ENCODE measurements around the gene SCGB3A2.
A peak's percentile ranks its signal among the peaks of the same experiment; 100 is the strongest.
"Not testable (repeated sequence)": the region's sequence is repeated elsewhere in the genome, so short reads cannot be mapped to it uniquely, and the experiment has no call there.

The SCGB3A2 gene

DNA sequence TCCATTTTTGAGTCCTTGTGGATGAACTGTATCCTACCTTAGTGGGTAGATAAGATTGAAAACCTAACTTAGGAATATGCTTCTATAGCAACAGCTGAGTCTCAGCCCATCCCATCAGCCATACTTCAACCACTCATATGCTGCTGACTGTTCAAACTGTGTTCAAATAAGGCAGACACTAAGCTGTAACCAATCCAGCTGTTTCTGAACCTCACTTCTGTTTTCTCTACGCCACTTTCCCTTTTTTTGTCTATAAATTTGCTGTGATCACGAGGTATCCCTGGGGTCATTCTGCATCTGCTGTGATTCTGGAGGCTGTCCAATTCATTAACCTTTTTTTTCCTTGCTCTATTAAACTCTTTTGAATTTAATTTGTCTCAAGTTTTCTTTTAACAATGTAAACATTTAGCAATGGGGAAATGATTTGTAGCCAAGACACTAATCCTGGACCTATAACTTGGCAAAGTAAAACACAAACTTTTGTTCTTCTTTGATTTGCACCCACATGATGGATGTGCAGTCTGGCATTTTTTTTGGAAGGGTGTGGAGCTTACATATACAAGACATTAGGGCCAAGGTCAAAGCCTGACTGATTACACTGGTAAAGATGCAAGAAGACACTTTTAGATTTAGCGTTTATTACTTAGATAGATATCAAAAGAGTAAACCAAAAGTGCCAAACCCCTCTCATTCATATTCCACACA, 14.9 kb upstream of the SCGB3A2 start:
- DNase-seq (ENCODE audit: low read depth, low spot score) = no peak

DNA sequence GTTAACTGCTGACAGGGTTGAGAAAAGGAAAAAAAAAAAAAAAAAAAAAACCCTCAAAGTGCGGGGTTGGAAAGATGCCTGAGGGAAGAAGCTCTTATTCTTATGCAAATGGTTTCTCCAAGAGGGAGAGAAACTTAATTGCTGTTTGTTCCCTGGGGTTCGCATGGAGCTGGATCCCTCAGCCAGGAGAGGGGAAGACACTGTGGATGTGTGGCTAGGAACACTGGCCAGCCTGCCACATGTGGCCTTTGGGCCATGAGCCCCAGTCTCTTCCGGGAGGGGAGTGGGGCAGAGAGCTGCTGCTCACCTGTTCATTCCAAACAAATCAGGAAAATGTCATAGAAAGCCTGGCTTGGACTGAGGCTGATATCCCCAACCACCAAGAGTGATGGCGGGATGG, 9.4 kb upstream of the SCGB3A2 start:
- DNase-seq (ENCODE audit: low read depth, low spot score) = peak; percentile 70

DNA sequence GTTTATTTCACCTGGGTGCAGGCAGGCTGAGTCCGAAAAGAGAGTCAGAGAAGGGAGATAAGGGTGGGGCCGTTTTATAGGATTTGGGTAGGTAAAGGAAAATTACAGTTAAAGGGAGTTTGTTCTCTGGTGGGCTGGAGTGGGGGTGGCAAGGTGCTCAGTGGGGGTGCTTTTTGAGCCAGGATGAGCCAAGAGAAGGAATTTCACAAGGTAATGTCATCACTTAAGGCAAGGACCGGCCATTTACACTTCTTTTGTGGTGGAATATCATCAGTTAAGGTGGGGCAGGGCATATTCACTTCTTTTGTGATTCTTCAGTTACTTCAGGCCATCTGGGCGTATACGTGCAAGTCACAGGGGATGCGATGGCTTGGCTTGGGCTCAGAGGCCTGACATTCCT, 8.6 kb upstream of the SCGB3A2 start:
- not testable (repeated sequence) for DNase-seq (ENCODE audit: low read depth, low spot score)

DNA sequence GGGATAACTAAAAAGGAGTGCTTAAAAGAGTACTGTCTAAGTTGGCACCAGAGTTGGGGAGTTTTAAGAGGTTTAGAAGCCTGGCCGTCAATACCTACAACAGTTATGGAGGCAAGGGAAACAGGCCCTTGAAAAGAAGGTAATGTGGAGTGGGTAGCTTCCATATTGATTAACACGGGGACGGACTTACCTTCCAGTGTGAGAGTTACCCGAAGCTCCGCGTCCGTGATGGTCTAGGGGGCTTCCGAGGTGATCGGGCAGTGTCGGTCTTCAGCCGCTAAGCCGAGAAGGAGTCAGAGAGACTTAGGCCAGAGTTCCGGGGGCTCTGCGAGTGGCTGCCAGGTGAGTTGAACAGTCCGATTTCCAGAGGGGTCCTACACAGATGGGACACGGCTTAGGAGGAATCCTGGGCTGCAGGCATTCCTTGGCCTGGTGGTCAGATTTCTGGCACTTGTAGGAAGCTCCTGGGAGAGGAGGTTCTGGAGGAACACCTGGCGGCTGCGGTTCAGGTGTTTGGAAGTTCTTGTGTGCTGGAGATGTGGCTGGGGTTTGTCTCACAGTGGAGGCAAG, 6.4 kb upstream of the SCGB3A2 start:
- DNase-seq (ENCODE audit: low read depth, low spot score) = not testable (repeated sequence)

DNA sequence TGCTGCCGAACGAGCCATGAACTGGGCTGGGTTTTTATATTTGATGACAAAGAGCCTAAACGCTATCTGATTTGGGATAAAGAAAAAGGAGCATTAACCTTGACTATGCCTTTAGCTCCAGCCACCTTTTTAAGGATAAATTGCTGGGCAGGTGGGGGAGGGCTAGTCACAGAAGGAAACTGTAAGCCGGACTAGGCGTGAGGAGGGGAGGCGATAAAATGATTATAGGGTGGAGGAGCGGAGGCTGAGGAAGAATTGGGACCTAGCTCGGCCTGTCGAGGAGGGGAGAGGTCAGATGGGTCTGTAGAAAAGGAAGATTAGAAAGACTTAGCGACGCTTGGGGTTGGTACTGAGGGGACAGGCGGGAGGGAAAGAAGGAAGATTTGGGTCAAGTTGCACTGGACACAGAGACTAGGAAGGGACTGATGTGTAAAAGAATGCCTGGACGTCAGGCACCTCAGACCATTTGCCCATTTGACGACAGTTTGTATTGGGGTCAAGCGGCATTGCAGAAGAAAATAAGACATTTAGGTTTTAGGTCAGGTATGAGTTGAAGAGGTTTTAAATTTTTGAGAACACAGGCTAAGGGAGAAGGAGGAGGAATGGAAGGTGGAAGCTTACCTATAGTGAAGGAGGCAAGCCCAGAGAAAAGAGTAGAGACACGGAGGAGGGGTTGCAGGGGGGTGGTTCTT, 5.6 kb upstream of the SCGB3A2 start:
- not testable (repeated sequence) for DNase-seq (ENCODE audit: low read depth, low spot score)

DNA sequence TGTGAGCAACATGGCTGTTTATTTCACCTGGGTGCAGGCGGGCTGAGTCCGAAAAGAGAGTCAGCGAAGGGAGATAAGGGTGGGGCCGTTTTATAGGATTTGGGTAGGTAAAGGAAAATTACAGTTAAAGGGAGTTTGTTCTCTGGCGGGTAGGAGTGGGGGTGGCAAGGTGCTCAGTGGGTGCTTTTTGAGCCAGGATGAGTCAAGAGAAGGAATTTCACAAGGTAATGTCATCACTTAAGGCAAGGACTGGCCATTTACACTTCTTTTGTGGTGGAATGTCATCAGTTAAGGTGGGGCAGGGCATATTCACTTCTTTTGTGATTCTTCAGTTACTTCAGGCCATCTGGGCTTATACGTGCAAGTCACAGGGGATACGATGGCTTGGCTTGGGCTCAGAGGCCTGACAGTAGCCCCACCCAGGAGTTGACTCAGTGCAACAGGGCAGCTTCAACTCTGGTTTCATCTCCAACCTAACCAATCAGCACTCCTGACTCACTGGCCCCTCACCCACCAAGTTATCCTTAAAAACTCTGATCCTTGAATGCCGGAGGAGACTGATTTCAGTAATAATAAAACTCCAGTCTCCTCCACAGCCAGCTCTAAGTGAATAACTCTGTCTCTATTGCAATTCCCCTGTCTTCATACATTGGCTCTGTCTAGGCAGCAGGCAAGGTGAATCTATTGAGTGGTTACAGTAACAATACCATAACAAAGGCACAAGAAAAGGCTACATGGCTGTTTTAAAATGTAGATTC, 4.2 kb upstream of the SCGB3A2 start:
- peak; percentile 88 for DNase-seq (ENCODE audit: low read depth, low spot score)

DNA sequence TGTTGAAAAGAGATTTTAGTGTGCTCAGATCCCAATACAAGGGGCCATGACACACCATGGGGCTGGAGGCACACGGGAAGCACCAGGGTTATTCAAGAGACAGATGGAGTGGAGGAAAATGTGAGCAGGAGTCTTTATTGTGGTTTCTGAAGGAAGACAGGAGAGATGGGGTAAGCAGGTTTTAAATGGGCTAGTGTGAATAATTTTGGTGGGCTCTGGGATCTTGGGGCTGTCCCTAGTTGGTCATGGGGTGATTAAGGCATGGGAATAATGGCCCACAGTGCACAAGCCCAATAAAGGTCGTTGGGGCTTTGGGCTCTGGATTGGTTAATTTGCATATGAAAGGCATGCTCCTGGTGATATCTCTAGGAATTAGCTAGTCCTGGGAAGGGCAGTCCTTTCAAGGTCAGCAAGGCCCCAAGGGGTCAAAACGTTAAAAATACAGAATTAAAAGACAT, 3.6 kb upstream of the SCGB3A2 start:
- peak; percentile 81 for DNase-seq (ENCODE audit: low read depth, low spot score)

DNA sequence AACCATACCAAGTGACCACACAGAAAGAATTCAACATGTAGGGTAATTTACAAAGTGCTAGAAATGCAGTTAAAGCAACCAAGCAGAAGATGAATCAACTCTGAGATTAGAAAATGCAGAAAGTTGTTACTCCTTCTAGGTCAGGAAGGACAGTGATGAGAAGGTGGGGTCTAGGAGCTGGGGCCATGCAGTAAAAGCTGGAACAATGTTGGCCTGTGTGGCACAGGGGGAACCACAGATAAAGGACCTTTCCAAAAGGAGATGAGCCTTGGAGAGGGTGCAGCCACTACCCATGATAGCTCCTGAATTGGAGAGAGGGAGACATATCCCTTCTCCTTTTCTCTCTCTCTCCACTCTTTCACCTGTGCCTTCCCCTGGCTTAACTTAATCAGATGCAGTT, 2.4 kb upstream of the SCGB3A2 start:
- no peak for DNase-seq (ENCODE audit: low read depth, low spot score)

DNA sequence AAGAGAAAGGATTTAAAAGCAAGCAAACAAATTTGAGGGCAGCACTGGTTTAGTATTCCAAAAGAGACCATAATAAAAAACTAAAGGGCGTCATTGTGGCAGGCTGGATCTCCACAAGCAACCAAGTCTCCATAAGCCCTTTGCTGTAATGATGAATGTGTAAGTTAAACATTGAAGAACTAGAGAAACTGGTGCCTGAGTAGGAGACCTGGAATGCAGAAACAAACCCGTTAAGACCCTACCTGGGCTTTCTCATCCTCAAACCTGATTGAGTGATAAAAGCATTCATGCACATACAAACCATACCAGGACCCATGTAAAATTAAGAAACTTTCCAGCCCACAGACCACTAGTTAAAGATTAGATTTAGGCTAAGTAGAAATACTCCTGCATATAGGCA, 1.9 kb upstream of the SCGB3A2 start:
- DNase-seq (ENCODE audit: low read depth, low spot score) = no peak

DNA sequence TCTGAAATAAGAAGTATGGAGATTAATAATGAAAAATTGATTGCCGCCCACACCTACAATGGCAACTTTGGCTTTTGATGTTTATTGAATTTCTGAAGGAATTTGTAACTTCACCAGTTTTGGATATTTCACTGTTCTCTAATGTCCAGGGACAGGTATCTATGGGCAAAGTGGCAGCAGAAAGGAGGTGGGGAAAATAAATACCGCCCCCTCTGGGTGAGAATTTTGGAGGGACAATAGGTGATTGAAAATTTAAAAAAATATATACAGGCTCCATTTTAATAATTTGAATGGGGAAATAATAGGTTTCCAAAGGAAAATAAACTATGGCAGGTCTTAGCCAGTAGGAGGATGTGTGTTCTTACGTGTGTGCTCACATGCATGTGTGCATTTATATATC, 1.3 kb downstream of the SCGB3A2 start:
- no peak for DNase-seq (ENCODE audit: low read depth, low spot score)

DNA sequence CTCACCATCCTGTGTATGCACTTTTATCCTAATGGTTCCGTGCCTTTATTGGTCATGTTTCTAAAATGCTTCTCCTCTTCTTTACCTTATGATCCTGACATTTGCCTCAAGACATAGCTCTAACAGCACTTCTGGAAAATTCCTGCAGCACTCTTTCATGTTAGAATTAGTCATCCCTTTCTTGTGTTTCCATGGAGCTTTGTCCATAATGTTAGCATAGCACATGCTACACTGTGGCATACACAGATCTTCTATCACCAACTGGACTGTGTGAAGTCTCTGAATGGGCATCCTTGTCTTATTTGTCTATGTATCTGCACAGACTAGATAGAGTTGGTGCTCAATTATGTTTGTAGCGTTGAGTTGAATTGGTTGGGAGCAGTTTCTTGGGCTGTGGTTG, 2.0 kb downstream of the SCGB3A2 start:
- no peak for DNase-seq (ENCODE audit: low read depth, low spot score)

DNA sequence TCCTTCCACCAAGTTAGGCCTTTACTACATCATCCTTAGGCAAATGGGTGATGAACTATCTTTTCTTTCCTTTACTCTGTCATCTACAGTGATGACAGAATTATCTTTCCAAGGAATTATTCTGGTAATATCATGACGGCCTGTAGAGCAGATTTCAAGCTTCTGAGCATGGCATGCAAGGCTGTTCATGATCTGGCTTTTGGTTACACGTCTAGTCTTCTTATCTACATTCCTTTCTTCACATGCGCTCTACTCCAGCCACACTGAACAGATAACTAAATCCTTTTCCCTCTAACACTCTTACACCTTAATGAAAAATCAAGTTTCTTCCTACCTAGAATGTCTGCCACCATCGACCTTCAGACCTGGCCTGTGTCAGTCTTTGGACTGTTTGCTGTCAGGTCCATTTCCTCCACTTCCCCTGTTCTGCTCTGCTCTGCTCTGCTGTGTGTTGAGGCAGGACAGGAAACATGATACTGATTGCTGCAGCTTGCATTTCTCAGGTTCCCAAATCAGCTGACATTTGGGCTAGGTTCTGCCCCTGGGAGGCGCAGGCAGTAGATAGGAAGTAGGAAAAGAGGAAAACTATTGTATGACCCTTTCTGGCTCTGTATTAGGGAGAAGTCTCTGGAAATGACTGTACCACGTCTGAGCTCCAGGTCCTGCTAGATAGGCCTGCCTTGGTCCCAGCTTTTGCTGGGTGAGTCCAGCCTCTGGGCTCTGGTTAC, 4.2 kb downstream of the SCGB3A2 start:
- DNase-seq (ENCODE audit: low read depth, low spot score) = no peak

DNA sequence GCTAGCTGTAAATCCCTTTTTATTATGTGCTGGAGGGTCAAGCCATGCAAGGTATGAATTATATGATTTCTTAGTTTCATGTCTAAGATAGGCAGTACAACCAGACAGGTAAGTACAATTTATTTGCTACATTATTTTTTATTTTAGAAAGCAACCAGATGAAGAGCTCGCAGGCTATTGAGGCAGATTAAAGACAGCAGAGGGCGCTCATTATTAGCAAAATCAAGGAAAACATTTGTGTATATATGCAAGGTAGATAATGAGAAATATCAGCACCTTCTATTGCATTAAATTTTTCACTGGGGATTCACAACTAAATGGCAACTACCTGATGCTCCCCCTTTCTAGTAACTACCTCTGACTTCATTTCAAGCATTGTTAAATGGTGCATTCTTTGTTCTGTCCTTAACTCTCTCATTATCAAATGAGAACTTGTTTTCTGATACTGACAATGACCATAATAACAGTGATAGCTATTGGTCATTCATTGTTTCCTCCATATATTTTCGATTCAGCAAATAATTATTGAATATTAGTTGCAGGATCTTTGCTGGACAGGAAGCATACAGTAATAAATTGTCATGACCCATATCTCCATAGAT, 8.6 kb downstream of the SCGB3A2 start:
- DNase-seq (ENCODE audit: low read depth, low spot score) = no peak

DNA sequence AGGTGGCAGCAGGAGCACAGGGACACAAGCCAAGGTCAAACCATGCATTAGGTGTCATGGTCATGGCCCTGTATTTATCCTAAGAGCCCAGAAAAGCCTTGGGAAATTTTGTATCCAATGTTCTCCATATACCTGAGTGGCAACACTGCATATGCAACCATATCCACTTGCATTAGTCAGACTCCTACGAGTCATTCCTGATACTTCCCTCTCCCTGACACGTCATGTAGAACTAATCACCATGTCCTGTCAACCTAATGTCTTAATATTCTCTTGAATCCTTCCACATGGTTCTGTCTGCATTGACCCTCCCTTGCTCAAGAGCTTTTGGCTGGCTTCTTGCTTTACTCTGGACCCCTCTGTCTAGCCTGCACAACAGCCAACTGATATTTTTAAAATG, 9.4 kb downstream of the SCGB3A2 start:
- DNase-seq (ENCODE audit: low read depth, low spot score) = no peak

DNA sequence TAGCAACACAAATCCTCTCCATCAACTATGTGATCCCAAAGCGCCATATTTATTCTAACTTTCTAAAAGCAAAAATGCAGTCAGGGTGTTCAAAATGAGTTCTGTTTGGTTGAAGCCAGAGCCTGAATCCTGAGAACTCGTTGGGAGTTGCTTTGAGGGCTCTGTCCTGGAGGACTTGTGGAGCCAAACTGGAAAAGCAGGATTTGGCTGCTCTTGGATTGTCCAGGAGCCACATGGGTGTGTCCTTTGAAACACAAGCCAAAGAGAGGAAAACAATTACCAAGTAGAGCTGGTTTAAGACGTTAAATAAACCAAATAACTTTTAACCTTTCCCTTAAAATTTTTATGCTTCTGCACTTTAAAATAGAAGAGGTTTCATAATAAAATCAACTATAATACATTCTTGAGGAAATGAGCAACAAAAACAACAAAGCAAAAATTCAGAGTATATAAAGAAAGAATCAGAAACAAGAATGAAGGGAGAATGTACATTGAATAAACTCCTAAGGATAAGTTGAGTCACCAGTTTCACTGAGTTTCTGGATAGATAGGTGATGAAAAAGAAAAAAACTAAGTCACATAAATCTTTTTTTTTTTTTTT, 14.3 kb downstream of the SCGB3A2 start:
- DNase-seq (ENCODE audit: low read depth, low spot score) = no peak

DNA sequence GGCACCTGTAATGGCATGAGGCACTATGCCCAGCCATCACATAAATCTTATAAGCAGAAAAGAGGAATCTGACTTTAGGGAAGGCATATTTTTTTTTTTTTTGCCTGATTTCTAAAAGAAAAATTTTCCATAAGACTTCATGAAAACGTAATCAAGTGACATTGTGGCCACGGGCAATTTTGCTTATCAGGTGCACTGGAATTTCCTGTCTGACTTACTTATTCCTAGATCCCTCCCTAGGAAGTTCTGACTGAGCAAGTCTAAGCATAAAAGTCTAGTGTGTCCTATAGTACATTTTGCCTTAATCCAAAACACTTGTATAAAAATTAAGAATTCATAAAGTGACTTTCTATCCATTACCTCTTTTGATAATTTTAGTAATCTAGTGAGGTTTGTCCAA, 15.3 kb downstream of the SCGB3A2 start:
- DNase-seq (ENCODE audit: low read depth, low spot score) = no peak

DNA sequence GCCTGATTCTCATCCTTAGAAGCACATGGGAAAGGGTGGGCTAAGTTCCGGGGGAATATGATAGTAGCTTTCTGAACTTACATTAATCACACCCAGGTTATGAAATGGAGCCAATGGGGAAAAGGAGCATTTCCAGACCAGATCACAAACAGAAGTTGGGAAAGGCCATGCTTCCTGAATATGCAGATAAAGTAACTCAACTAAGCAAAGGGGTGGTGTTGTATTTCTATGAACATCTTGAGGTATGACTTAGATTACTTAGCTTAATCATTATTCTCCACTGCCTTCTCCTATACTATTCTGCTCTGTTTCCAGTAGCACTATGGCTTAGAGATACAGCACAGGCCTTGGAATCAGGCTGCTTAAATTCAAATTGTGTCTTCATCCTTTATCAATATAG, 17.4 kb downstream of the SCGB3A2 start:
- DNase-seq (ENCODE audit: low read depth, low spot score) = no peak

DNA sequence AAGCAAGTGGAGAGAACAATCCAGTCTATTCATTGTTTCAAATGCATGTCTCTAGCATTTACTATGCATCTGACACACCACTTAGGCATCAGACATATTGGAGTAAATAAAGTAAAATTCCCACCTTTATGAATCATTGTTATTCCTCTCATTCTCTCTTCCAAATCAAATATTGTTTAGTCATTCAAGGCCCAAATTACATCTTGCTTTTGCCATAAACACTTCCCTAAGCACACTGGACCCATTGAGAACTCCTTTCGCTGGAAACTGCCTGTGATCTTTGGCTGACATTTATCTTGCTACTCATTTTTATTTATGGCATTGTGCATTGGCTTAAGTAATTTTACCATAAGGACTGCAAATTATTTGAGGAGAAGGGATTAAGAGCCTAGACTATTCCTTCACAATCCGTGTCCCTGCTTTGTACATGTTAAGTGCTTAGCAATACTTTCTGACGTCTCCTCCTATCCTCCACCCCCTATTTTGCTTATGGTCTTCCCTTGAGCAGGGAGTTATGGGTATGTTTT, 20.4 kb downstream of the SCGB3A2 start:
- DNase-seq (ENCODE audit: low read depth, low spot score) = no peak

DNA sequence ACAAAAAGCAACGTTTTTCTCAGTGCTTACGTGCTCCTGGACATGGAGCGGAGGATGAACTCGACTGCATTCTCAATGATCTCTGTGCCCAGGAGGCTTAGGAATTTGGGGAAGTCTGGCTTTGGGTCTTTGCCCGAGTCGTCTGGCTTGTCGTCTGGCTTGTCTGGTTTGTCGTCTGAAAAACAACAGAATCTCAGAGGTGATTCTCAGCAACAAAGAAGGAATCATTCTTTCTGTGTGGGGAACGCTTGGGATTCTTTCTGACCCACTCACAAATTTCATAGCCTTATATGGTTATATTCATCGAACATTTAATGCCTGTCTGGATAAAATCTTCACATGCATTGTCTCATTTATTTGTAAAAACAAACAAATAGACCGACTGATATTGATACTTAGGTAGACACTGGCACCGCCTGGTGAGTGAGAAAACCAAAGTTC, 23.1 kb downstream of the SCGB3A2 start:
- DNase-seq (ENCODE audit: low read depth, low spot score) = no peak

DNA sequence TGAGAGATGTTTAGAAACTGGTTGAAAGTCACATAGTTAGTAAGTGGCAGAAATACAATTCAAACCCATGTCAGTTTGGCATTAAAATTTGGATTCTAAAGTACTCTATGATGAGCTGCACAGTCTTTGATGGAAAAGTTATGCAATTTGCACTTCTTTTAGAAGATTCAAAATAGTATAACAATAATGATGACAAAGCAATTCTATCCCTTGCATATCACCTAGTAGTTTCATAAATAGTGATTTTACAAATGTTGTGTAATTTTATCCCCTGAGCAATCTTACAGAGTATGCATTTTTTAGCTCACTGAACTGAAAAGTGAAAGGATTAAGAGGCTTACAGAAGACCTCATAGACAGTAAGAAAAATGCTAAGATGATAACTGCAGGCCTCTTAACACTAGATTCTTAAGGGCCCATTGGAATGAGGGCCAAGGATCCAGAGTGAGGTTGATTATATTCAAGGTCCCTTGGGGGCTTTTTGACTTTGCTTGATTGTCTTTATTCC, 24.2 kb downstream of the SCGB3A2 start:
- DNase-seq (ENCODE audit: low read depth, low spot score) = no peak
